HUES6 (cell line): ENCODE results near the gene DSCAM.

ENCODE experiments used
- H3K27ac ChIP-seq: 2 replicates; pipeline ENCODE4 v1.7.0; 2013; ENCODE audit warnings: low read depth, mild to moderate bottlenecking, low read length, inconsistent platforms
- H3K27me3 ChIP-seq: 2 replicates; pipeline ENCODE4 v1.6.1; 2013; ENCODE audit warnings: low read length; ENCODE audit not compliant: control insufficient read depth, insufficient read depth
- H3K36me3 ChIP-seq: 2 replicates; pipeline ENCODE4 v1.6.1; 2013; ENCODE audit warnings: low read length; ENCODE audit not compliant: control insufficient read depth, insufficient read depth
- H3K4me1 ChIP-seq: 2 replicates; pipeline ENCODE4 v1.6.1; 2013; ENCODE audit warnings: low read length; ENCODE audit not compliant: control insufficient read depth, insufficient read depth
- H3K4me3 ChIP-seq: 2 replicates; pipeline ENCODE4 v1.5.1; 2013; ENCODE audit warnings: low read depth, low read length
- H3K9ac ChIP-seq: one replicate; pipeline ENCODE4 v1.6.1; 2013; ENCODE audit warnings: mild to moderate bottlenecking, low read length
- H3K9me3 ChIP-seq: 2 replicates; pipeline ENCODE4 v1.6.1; 2013; ENCODE audit warnings: low read depth, low read length; ENCODE audit not compliant: control insufficient read depth, insufficient read depth

Gene DSCAM

DNA sequence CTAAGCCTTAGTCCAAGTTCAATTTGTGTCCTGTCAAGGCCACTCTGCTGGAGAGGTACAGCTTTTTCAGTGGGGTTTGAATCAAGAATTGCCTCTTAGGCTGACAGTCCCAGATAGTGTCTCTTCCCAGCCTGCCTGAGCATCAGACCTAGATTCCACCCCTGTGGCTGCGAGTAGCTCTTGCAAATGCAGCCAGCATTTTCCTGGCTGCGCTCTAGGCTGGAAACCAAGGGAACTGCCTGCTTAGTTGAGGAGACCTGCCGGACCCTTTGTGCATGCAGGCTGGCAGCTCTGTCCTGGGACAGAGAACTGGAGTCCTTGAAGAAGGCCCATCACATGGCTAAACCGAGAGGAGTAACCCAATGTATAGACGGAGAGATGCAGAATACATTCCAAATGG, 686.0 kb downstream of the DSCAM start:
- H3K4me3 ChIP-seq: no peak overlapping the region
- H3K27me3 ChIP-seq: no peaks in the 10 kb centered on the region
- H3K9me3 ChIP-seq: no peaks in the 10 kb centered on the region
- no peaks in the 10 kb centered on the region for H3K36me3 ChIP-seq
- no peak overlapping the region for H3K27ac ChIP-seq
- H3K4me1 ChIP-seq: peaks cover 13% of the 10 kb centered on the region
- H3K9ac ChIP-seq: no peak overlapping the region

DNA sequence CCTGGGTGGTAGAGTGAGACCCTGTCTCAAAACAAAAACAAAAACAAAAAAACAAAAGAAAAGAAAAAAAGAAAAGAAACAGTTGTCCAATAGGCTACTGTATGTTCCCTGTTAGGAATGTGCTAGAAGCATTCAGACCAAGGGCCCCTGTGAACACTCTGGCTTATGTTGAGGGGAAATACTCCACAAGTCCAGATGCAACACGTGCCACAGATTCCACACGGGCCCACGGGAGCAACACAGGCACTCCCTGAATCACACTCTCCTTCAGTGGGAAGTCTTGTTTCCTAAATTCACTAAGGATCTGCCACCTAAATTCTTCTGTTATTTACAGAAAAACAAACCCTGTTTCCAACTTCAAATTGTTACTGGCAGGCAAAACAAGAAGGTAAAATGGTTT, 688.6 kb downstream of the DSCAM start:
- H3K36me3 ChIP-seq: no peaks in the 10 kb centered on the region
- H3K9me3 ChIP-seq: no peaks in the 10 kb centered on the region
- H3K27ac ChIP-seq: no peak overlapping the region
- 0 out of 2 replicates have a peak, but pooled peaks cover 3% of the 10 kb centered on the region for H3K4me1 ChIP-seq
- H3K9ac ChIP-seq: no peak overlapping the region
- H3K27me3 ChIP-seq: no peaks in the 10 kb centered on the region
- H3K4me3 ChIP-seq: no peak overlapping the region

DNA sequence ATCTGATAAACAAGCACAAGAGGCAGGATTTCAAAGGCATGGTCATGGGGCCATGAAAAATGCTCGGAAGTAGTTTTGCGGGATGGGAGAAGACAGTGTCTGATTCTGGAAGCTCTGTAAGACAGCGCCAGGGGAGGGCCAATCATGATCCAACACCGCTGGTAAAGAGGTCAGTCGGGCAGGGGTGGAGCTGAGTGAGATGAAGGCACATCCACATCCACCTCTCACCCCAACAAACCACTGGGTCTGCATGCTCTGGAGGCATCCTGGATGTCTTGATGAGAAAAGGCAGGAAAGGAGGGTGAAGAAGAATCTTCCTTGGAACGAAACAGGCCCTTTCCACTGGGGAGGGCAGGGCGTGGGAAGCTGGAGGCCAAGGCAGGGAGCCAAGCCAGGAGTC, 691.4 kb downstream of the DSCAM start:
- Histone ChIP-seq H3K9me3 (no peaks in the 10 kb centered on the region), H3K4me1 (no peaks in the 10 kb centered on the region), H3K4me3 (no peak overlapping the region), H3K27ac (no peak overlapping the region), H3K36me3 (no peaks in the 10 kb centered on the region), H3K9ac (no peak overlapping the region), H3K27me3 (no peaks in the 10 kb centered on the region)

DNA sequence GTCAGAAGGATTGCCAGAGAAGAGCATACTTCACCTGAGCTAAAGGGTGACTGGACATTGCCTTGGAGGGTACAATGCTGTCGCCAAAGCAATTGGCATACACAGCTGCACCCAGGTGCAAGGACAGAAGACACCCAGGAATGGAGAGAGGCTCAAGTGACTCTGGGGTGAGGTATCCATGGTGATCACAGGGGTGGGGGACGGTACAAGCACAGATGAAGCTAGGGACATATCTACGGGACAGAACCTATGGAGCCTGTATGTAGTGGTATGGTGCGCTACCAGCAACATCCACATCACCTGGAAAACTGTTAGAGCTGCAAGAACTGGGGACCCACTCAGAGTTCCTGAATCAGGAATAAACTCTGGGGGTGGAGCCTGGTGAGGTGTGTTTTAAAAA, 693.6 kb downstream of the DSCAM start:
- no peaks in the 10 kb centered on the region for H3K27me3 ChIP-seq
- no peak overlapping the region for H3K9ac ChIP-seq
- no peak overlapping the region for H3K27ac ChIP-seq
- no peaks in the 10 kb centered on the region for H3K9me3 ChIP-seq
- H3K4me3 ChIP-seq: no peak overlapping the region
- H3K4me1 ChIP-seq: no peaks in the 10 kb centered on the region
- no peaks in the 10 kb centered on the region for H3K36me3 ChIP-seq

DNA sequence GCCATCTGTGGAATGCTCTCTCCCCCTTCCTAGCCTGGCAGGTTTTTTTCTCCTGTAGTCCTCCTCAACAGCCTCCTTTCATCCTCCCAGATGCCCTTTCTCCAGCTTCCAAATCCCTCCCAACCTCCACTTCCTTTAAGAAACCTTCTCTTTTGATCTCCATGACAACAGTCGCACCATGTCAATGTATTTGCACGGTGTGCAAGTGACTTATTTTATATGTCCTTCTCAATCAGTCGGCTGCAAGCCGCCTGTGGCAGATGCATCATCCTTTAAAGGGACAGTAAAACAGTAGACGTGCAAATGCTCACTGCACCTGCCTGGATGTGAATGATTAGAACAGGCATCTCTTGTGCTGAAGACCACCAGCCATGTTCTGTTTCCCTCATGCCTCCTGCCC, 694.5 kb downstream of the DSCAM start:
- H3K36me3 ChIP-seq: no peaks in the 10 kb centered on the region
- no peaks in the 10 kb centered on the region for H3K9me3 ChIP-seq
- no peaks in the 10 kb centered on the region for H3K27me3 ChIP-seq
- no peak overlapping the region for H3K27ac ChIP-seq
- H3K4me1 ChIP-seq: no peaks in the 10 kb centered on the region
- H3K9ac ChIP-seq: no peak overlapping the region
- H3K4me3 ChIP-seq: no peak overlapping the region

DNA sequence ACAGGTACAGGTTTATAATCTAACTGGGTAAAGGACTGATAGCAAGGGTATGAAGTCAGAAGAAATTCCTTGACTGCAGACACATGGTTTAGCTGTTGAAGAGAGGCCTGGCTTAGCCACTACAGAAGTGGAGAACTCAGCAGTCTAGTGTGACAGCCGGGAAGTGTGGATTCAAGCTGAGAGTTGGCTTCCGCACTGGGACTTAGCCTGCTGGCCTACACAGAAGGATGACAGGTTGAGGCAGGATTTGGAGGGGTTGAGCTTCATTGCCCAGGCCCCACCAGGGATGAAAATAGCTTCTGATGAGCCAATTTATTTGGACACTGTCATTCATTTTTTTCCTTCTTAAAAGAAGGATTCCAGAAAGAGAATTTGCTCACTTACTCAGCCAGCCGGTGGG, 695.3 kb downstream of the DSCAM start:
- no peak overlapping the region for H3K9ac ChIP-seq
- H3K4me3 ChIP-seq: no peak overlapping the region
- H3K27me3 ChIP-seq: no peaks in the 10 kb centered on the region
- no peaks in the 10 kb centered on the region for H3K36me3 ChIP-seq
- H3K9me3 ChIP-seq: no peaks in the 10 kb centered on the region
- no peaks in the 10 kb centered on the region for H3K4me1 ChIP-seq
- H3K27ac ChIP-seq: no peak overlapping the region

DNA sequence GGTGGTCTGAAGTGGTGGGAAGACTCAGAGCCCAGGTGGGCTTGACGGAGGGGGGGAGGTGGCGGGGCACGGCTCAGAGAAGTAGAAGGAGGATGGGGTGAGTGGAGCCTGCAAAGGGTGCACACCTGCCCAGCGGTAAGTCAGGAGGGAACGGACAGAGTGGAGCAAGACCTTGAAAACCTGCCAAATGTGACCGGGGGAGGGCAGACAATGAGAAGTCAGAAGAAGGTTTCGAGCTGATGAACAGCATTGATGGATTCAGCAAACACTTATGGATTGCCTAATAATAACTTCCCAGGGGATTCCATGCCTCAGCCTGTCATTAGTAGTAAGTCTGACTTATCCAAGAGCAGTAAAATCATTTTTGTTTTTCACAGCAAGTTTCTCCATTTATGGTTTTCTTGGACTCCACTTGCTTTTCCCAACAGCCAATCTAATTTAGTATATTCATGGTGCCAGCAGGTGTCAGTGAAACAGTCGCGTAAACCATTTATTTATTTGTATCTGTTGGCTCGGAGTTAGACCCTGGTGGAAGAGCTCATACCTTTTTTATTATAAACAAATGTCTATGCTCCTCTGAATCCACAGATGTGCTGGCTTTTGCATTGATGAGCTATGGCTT, 700.6 kb downstream of the DSCAM start:
- Histone ChIP-seq H3K9ac (no peak overlapping the region), H3K27ac (no peak overlapping the region), H3K4me1 (peaks cover 3% of the 10 kb centered on the region; the same call in 1 of the 2 replicates), H3K9me3 (no peaks in the 10 kb centered on the region), H3K36me3 (no peaks in the 10 kb centered on the region), H3K27me3 (no peaks in the 10 kb centered on the region), H3K4me3 (no peak overlapping the region)

DNA sequence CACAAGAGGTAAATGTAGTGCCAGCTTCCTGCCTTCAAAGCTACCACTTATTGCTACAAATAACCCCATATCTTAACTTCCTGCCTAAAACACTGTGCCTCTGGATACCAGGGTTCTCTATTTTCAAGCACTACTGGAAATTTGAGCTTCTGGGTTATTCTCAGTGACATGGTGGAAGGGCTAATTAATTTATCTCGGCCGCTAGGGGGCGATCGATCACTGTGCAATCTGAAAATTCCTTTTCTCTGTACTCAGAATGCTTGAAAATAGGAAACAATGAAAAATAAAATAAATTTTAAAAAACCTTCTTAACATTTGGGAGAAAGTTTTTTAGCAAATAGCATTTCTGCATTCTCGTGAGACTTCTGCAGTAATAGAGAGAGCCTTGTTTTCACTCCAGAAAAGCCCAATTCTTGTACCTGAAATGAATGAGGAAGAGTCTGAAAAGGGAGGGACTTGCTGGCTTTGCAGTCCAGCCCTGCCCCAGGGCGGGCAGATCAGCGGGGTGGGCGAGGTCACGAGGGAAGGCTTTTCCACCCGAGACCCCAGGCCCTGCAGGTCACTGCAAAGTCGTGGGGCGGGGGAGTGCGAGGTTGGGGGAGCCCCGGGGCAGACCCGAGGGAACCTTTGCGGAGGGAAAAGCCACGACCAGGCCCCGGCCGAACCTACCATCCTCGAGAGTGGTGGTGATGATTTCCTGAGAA, 703.0 kb downstream of the DSCAM start:
- no peaks in the 10 kb centered on the region for H3K27me3 ChIP-seq
- H3K9ac ChIP-seq: no peak overlapping the region
- H3K4me1 ChIP-seq: peaks cover 3% of the 10 kb centered on the region; the same call in 1 of the 2 replicates
- H3K27ac ChIP-seq: no peak overlapping the region
- H3K9me3 ChIP-seq: no peaks in the 10 kb centered on the region
- H3K4me3 ChIP-seq: no peak overlapping the region
- H3K36me3 ChIP-seq: no peaks in the 10 kb centered on the region

DNA sequence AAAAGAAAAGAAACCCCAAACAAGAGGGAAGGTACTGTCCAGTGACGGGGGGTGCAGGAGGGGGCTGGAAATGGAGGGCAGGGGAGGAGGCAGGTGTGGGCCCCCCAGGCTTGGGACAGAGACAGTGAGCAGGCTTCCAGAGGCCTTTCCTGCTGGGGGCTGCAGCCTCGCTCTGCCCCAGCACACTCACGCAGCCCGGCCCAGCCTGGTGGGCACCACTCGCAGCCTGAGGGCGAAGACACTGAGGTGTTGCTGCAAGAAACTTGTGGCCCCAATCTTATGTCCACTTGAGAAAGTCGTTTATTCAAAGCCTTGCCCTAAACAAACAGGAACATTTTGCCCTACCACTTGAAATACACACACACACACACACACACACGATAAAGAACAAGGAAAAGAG, 705.3 kb downstream of the DSCAM start:
- Histone ChIP-seq H3K36me3 (no peaks in the 10 kb centered on the region), H3K9me3 (no peaks in the 10 kb centered on the region), H3K27me3 (no peaks in the 10 kb centered on the region), H3K4me1 (peaks cover 3% of the 10 kb centered on the region; the same call in 1 of the 2 replicates), H3K9ac (no peak overlapping the region), H3K27ac (no peak overlapping the region), H3K4me3 (no peak overlapping the region)

DNA sequence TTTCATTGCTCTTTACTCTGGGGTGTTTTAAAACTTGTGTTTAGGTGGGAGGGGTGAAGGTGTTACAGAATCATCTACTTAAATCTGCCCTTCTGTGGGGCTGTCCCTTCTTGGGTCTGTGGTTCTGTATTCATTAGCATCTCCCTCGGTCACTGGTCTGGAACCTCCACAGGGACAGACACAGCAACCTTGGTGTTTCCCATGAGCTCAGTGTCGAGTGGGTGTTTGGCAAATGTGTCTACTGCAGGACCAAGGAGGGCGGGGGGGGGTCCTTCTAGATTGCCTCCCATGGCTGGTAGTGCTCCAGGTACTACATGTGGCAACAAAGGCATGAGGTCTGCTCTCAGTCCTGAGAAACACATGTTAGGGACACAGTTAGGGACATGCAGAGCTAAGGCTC, 706.3 kb downstream of the DSCAM start:
- Histone ChIP-seq H3K27me3 (no peaks in the 10 kb centered on the region), H3K27ac (no peak overlapping the region), H3K4me3 (no peak overlapping the region), H3K4me1 (peaks cover 3% of the 10 kb centered on the region; the same call in 1 of the 2 replicates), H3K36me3 (no peaks in the 10 kb centered on the region), H3K9me3 (no peaks in the 10 kb centered on the region), H3K9ac (no peak overlapping the region)

DNA sequence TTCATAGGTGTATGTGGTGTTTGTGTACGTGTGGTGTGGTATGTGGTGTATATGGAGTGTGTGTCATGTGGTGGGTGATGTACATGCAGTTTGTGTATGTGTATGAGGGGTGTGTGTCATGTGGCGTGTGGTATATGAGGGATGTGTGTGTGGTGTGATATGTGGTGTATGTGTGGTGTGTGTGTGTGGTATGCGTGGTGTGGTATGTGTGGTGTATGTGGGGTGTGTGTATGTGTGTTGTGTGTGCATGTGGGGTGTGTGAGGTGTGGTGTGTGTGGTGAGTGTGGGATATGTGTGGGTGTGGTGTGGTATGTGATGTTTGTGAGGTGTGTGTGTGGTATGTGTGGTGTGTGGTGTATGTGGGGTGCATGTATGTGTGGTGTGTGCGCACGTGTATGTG, 707.3 kb downstream of the DSCAM start:
- no peaks in the 10 kb centered on the region for H3K9me3 ChIP-seq
- H3K4me1 ChIP-seq: peaks cover 3% of the 10 kb centered on the region; the same call in 1 of the 2 replicates
- H3K36me3 ChIP-seq: no peaks in the 10 kb centered on the region
- no peak overlapping the region for H3K9ac ChIP-seq
- no peak overlapping the region for H3K27ac ChIP-seq
- H3K4me3 ChIP-seq: no peak overlapping the region
- no peaks in the 10 kb centered on the region for H3K27me3 ChIP-seq
